Measurements from ENCODE around the gene MRTO4. TPM values are rescaled to one million over a fixed set of nuclear protein-coding genes. Genes with fewer than 3 reads are reported as not detected.
A peak's percentile ranks its signal among the peaks of the same experiment; 100 is the strongest.
"Not testable (repeated sequence)": the region's sequence is repeated elsewhere in the genome, so short reads cannot be mapped to it uniquely, and the experiment has no call there.

Gene MRTO4
- total RNA-seq, 2 donors from 2014 or later: 8.8 to 29.6 TPM

DNA sequence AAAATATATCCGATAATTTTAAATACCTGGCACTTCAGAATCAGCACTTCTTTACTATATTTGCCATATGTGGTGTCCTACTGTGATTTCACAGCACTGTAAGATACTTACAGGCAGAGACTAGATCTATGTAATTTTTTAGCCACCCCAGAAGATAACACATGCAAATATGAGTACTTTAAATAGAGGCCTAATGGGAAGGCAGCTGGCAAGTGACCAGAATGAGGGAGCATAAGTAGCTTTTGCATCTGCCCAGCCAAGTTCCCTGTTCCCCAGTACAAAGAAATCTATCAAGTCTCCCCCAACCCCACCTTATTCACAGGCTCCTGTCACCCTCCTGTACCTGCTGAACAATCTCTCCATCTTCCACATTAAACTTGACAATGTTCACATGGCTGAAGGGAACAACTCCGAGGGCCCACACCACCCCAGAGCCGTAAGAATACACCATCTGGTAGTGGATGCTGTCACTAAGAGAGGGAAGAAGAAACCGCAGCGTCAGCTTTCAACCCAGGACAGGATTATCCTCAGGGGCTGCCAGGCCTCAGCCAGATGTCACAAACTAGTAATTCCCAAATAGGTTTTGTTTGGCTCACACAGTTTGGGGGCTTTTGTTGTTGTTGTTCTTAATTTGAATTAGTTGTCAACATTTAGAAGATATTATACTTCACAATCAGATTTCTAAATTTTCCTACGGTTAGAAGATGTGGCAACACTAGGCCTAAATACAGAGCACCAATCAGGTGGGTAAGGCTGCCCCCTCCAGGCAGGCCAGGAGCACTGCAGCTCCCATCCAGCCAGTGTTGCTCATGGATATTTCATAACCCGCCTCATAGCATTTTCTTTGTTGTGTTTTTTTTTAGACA, 10.7 kb upstream of the MRTO4 start:
- Histone ChIP-seq H3K27me3 (replicated peaks; ENCODE audit: insufficient read depth) (no peaks in the 10 kb centered on the region), H3K27ac (no peak overlapping the region), H3K4me1 (ENCODE audit: control insufficient read depth in 1 of 2, low read depth in 2 of 2) (no peaks in the 10 kb centered on the region), H3K36me3 (peaks cover 54% of the 10 kb centered on the region), H3K9me3 (no peaks in the 10 kb centered on the region), H3K4me3 (no peak overlapping the region)
- ATAC-seq (ENCODE audit: insufficient number of reproducible peaks, low FRiP score, low read depth) (peak; percentile 38), DNase-seq (ENCODE audit: low spot score) (no peak)
- TF ChIP-seq, protein P1, sequence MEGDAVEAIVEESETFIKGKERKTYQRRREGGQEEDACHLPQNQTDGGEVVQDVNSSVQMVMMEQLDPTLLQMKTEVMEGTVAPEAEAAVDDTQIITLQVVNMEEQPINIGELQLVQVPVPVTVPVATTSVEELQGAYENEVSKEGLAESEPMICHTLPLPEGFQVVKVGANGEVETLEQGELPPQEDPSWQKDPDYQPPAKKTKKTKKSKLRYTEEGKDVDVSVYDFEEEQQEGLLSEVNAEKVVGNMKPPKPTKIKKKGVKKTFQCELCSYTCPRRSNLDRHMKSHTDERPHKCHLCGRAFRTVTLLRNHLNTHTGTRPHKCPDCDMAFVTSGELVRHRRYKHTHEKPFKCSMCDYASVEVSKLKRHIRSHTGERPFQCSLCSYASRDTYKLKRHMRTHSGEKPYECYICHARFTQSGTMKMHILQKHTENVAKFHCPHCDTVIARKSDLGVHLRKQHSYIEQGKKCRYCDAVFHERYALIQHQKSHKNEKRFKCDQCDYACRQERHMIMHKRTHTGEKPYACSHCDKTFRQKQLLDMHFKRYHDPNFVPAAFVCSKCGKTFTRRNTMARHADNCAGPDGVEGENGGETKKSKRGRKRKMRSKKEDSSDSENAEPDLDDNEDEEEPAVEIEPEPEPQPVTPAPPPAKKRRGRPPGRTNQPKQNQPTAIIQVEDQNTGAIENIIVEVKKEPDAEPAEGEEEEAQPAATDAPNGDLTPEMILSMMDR (IDR thresholded peaks at IDR 0.05): peak; percentile 91

DNA sequence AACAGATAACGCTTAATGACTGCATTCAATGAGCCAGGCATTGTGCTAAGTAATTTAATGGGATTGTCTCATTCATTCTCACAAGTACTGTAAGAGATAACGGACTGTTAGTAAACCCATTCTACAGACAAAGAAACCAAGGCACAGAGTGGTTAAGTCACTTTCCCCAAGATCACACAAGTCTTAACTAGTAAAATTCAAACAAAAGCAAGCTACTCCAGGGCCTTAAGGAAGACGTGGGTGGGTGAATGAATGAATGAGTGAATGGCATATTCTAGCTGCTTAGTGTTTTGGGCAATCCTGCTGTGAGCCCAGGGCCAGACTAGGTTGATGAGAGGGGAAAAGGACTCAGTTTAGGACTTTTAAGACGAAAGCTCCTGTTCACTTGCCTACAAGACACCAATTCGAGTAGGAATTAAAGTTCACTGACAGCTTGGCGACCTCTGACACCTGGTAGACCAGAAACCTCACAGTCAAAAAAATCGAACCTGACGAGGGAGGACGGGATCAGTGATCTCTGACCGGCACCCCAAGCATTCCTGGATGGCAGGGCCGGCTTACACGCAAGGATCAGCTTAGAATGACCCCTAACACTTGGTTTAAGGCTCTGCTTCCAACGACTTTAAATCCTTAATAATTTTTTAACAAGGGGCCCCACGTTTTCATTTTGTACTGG, 838 bp upstream of the MRTO4 start:
- H3K27ac ChIP-seq: peak overlapping the region; percentile 88 to 91
- TF ChIP-seq, protein P1 (IDR thresholded peaks at IDR 0.05): no peak
- DNase-seq (ENCODE audit: low spot score) (no peak), ATAC-seq (ENCODE audit: insufficient number of reproducible peaks, low FRiP score, low read depth) (no peak)
- H3K27me3 ChIP-seq (replicated peaks; ENCODE audit: insufficient read depth): no peaks in the 10 kb centered on the region
- H3K4me3 ChIP-seq: peak overlapping the region; percentile 77
- no peaks in the 10 kb centered on the region for H3K36me3 ChIP-seq
- H3K4me1 ChIP-seq (ENCODE audit: control insufficient read depth in 1 of 2, low read depth in 2 of 2): peaks cover 16 to 24% of the 10 kb centered on the region in 2 donors
- no peaks in the 10 kb centered on the region for H3K9me3 ChIP-seq

DNA sequence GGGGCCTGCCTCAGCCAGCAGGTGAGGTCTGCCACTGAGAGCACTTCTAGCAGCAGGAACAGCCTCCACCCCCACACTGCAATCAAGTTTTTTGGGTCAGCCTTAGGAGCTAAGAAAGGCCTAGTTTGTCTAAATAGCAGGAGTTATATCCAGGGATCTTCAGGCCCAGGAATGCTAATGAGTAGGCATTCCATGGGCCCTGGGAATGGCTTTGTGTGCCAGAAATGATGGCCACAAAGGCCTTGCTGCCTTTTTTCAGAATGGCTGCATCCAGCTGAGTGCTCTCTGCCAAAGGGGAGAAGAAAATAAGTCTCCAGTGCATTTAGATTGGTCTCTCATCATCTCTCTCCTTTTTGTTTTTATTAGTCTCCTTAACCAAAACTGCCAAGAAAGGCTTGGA, 2.8 kb downstream of the MRTO4 start:
- Histone ChIP-seq H3K36me3 (peaks cover 30% of the 10 kb centered on the region), H3K4me3 (no peak overlapping the region), H3K9me3 (no peaks in the 10 kb centered on the region), H3K4me1 (ENCODE audit: control insufficient read depth in 1 of 2, low read depth in 2 of 2) (peaks cover 16 to 24% of the 10 kb centered on the region in 2 donors), H3K27me3 (replicated peaks; ENCODE audit: insufficient read depth) (no peaks in the 10 kb centered on the region), H3K27ac (no peak overlapping the region)
- TF ChIP-seq, protein P1 (IDR thresholded peaks at IDR 0.05): no peak
- ATAC-seq (ENCODE audit: insufficient number of reproducible peaks, low FRiP score, low read depth): no peak
- no peak for DNase-seq (ENCODE audit: low spot score)

DNA sequence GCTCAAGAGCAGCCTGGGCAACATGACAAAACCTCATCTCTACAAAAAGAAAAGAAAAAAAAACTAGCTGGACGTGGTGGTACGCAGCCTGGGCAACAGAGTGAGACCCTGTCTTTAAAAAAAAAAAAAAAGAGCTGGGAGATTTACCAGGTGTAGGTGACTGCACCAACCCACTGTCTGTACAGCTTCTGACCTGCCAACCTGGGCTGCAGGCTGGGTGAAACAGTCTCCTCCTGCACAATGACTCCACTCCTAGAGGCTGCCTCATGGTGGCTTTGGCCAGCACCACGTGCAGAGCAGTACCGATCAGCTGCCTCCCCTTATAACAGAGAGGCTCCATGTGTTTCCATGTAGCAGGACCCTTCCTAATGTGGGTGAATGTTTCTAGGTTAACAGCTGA, 3.7 kb downstream of the MRTO4 start:
- DNase-seq (ENCODE audit: low spot score) (no peak), ATAC-seq (ENCODE audit: insufficient number of reproducible peaks, low FRiP score, low read depth) (no peak)
- H3K4me1 ChIP-seq (ENCODE audit: control insufficient read depth in 1 of 2, low read depth in 2 of 2): peaks cover 16 to 24% of the 10 kb centered on the region in 2 donors
- H3K27ac ChIP-seq: no peak overlapping the region
- H3K4me3 ChIP-seq: no peak overlapping the region
- peaks cover 35% of the 10 kb centered on the region for H3K36me3 ChIP-seq
- H3K27me3 ChIP-seq (replicated peaks; ENCODE audit: insufficient read depth): no peaks in the 10 kb centered on the region
- TF ChIP-seq, protein P1 (IDR thresholded peaks at IDR 0.05): no peak
- no peaks in the 10 kb centered on the region for H3K9me3 ChIP-seq

DNA sequence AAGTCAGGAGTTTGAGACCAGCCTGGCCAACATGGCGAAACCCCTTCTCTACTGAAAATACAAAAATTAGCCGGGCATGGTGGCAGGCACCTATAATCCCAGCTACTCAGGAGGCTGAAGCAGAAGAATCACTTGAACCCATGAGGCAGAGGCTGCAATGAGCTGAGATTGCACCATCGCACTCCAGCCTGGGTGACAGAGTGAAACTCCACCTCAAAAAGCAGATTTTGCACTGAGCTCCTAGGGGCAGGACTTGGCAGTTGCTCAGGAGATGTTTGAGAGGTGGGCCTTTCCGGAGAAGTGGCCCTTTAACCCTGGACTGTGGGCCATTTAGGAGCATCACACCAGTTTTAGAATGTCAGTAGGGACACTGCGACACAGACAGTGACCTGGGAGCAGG, 4.7 kb downstream of the MRTO4 start:
- Histone ChIP-seq H3K36me3 (peaks cover 37% of the 10 kb centered on the region), H3K4me1 (ENCODE audit: control insufficient read depth in 1 of 2, low read depth in 2 of 2) (peaks cover 13 to 17% of the 10 kb centered on the region in 2 donors)
- not testable (repeated sequence) for ATAC-seq (ENCODE audit: insufficient number of reproducible peaks, low FRiP score, low read depth); H3K27ac ChIP-seq; H3K9me3 ChIP-seq; H3K27me3 ChIP-seq (replicated peaks; ENCODE audit: insufficient read depth); H3K4me3 ChIP-seq; DNase-seq (ENCODE audit: low spot score)
